MM.1S (cell line): Measurements from ENCODE around the gene USP6NL.
A peak's percentile ranks its signal among the peaks of the same experiment; 100 is the strongest.
"Not testable (repeated sequence)": the region's sequence is repeated elsewhere in the genome, so short reads cannot be mapped to it uniquely, and the experiment has no call there.

ENCODE experiments used
- DNase-seq: peaks from one replicate; pipeline ENCODE4 v3.0.0-alpha.2; 2015
- H2AFZ ChIP-seq: fragments of 300-600 bp; sonication (generic); 2 replicates; pipeline ENCODE4 v1.6.0; 2016; ENCODE audit warnings: antibody characterized with exemption, low read length
- H3F3A ChIP-seq: fragments of 300-600 bp; sonication (generic); 2 replicates; pipeline ENCODE4 v1.6.1; 2016; ENCODE audit warnings: mild to moderate bottlenecking, antibody characterized with exemption, low read length, moderate library complexity, mixed read lengths; ENCODE audit not compliant: insufficient read depth
- H3K27ac ChIP-seq: fragments of 300-600 bp; sonication (generic); 2 replicates; pipeline ENCODE4 v1.5.1; 2016; ENCODE audit warnings: mild to moderate bottlenecking, low read length
- H3K27me3 ChIP-seq: fragments of 300-600 bp; sonication (generic); replicated peaks from 2 replicates; pipeline ENCODE4 v1.6.0; 2016; ENCODE audit warnings: low read length; ENCODE audit not compliant: insufficient read depth
- H3K36me3 ChIP-seq: fragments of 300-600 bp; sonication (generic); replicated peaks from 2 replicates; pipeline ENCODE4 v1.6.1; 2016; ENCODE audit warnings: mild to moderate bottlenecking, low read length, mixed read lengths; ENCODE audit not compliant: insufficient read depth
- H3K4me1 ChIP-seq: fragments of 300-600 bp; sonication (generic); 2 replicates; pipeline ENCODE4 v1.6.1; 2016; ENCODE audit warnings: low read length, mixed read lengths
- H3K4me2 ChIP-seq: fragments of 300-600 bp; sonication (generic); 2 replicates; pipeline ENCODE4 v1.6.0; 2016; ENCODE audit warnings: low read depth, low read length
- H3K4me3 ChIP-seq: fragments of 300-600 bp; sonication (generic); 2 replicates; pipeline ENCODE4 v1.5.1; 2016; ENCODE audit warnings: low read length, mixed read lengths
- H3K79me2 ChIP-seq: fragments of 300-600 bp; sonication (generic); 2 replicates; pipeline ENCODE4 v1.6.1; 2016; ENCODE audit warnings: mixed run types, low read length, mixed read lengths
- H3K9ac ChIP-seq: fragments of 300-600 bp; sonication (generic); 2 replicates; pipeline ENCODE4 v1.6.1; 2016; ENCODE audit warnings: low read length, mixed read lengths
- H3K9me2 ChIP-seq: fragments of 300-600 bp; sonication (generic); replicated peaks from 2 replicates; pipeline ENCODE4 v1.6.1; 2016; ENCODE audit warnings: mild to moderate bottlenecking, low read length, mixed read lengths; ENCODE audit not compliant: insufficient read depth
- H3K9me3 ChIP-seq: fragments of 300-600 bp; sonication (generic); replicated peaks from 2 replicates; pipeline ENCODE4 v1.6.1; 2016; ENCODE audit warnings: mild to moderate bottlenecking, low read length, mixed read lengths; ENCODE audit not compliant: insufficient read depth
- H4K20me1 ChIP-seq: fragments of 300-600 bp; sonication (generic); 2 replicates; pipeline ENCODE4 v1.6.1; 2016; ENCODE audit warnings: mild to moderate bottlenecking, low read length, moderate library complexity, mixed read lengths; ENCODE audit not compliant: insufficient read depth
- EZH2 ChIP-seq: fragments of 300-600 bp; sonication (generic); optimal IDR thresholded peaks from 2 replicates; pipeline ENCODE3; 2017; ENCODE audit warnings: low read depth, mild to moderate bottlenecking, antibody characterized with exemption, low read length, mixed read lengths
- EZH2phosphoT487 ChIP-seq: fragments of 300-600 bp; sonication (generic); IDR thresholded peaks from 2 replicates; pipeline ENCODE4 v1.6.1; 2018; ENCODE audit warnings: antibody characterized with exemption, low read length
- TF ChIP-seq, protein P1 (sequence below): fragments of 300-600 bp; sonication (generic); IDR thresholded peaks from 2 replicates; pipeline ENCODE4 v1.5.1; 2016; ENCODE audit warnings: antibody characterized with exemption, low read length, mixed read lengths

The USP6NL gene

DNA sequence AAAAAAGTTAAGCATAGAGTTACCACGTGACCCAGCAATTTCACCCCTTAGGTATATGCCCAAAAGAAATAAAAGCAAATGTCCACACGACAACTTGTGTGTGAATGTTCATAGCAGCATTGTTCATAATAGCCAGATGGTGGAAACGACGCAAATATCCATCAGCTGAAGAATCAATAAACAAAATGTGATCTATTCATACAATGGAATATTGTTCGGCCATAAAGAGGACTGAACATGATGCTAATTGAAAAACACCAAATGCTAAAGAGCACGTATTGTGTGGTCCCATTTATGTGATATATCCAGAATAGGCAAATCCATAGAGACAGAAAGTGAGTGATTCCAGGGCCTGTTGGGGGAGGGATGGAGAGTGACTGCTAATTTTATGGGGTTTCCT, 18.3 kb upstream of the USP6NL start:
- TF ChIP-seq EZH2phosphoT487 (no peak), EZH2 (no peak)
- TF ChIP-seq, protein P1, sequence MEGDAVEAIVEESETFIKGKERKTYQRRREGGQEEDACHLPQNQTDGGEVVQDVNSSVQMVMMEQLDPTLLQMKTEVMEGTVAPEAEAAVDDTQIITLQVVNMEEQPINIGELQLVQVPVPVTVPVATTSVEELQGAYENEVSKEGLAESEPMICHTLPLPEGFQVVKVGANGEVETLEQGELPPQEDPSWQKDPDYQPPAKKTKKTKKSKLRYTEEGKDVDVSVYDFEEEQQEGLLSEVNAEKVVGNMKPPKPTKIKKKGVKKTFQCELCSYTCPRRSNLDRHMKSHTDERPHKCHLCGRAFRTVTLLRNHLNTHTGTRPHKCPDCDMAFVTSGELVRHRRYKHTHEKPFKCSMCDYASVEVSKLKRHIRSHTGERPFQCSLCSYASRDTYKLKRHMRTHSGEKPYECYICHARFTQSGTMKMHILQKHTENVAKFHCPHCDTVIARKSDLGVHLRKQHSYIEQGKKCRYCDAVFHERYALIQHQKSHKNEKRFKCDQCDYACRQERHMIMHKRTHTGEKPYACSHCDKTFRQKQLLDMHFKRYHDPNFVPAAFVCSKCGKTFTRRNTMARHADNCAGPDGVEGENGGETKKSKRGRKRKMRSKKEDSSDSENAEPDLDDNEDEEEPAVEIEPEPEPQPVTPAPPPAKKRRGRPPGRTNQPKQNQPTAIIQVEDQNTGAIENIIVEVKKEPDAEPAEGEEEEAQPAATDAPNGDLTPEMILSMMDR: no peak
- no peaks in the 10 kb centered on the region for H3K9me2 ChIP-seq
- peaks cover 11% of the 10 kb centered on the region for H3F3A ChIP-seq
- H4K20me1 ChIP-seq: no peaks in the 10 kb centered on the region
- H3K36me3 ChIP-seq: no peaks in the 10 kb centered on the region
- H3K4me3 ChIP-seq: no peak overlapping the region
- H3K4me2 ChIP-seq: no peak overlapping the region
- H2AFZ ChIP-seq: no peak overlapping the region
- no peaks in the 10 kb centered on the region for H3K79me2 ChIP-seq
- H3K27ac ChIP-seq: no peak overlapping the region
- no peak overlapping the region for H3K9ac ChIP-seq
- peaks cover 26% of the 10 kb centered on the region for H3K4me1 ChIP-seq
- DNase-seq: no peak
- peaks cover 14% of the 10 kb centered on the region; the same call in 1 of the 2 replicates for H3K27me3 ChIP-seq
- no peaks in the 10 kb centered on the region for H3K9me3 ChIP-seq

DNA sequence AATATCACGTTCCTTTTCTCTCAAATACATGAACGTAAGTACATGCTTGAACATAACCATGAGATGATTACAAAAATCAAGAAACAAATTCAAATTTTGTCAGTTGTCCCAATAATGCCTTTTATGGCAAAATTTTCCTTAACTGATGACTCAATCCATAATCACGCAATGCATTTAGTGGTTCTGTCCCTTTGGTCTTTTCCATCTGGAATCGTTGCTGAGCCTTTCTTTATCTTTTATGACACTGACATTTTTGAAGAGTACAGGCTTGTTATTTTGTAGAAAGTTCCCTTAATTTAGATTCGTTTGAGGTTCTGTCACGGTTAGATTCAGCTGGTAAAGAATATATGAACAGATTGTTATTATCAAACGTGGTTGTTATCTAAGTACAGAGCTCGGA, 16.5 kb upstream of the USP6NL start:
- Histone ChIP-seq H3F3A (peaks cover 11% of the 10 kb centered on the region), H3K4me1 (peaks cover 20% of the 10 kb centered on the region)
- DNase-seq, H3K9ac ChIP-seq, H3K27me3 ChIP-seq, H3K9me2 ChIP-seq, H3K4me2 ChIP-seq, H3K9me3 ChIP-seq, H4K20me1 ChIP-seq, H2AFZ ChIP-seq, H3K36me3 ChIP-seq, H3K79me2 ChIP-seq, H3K4me3 ChIP-seq, H3K27ac ChIP-seq: not testable (repeated sequence)

DNA sequence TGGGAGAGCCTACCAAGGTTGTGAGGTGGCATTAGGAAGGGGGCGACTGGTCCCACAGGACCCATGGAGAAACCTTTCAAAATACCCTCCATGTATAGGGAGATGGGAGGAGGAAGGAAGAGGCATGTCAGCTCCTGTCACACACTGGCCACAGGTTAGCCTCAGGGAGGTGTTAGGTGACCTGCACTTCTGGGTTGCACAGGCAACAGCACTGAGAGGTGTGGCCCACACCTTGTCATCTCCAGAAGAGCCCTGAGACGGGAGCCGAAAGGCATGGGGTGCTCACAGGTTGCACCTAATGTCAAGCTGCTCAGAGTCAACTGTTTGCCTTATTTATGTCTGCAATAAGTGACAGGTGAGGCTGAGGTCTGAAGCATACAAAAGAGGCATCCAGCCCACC, 14.6 kb upstream of the USP6NL start:
- no peak for DNase-seq
- Histone ChIP-seq H3K79me2 (no peaks in the 10 kb centered on the region), H3K4me3 (no peak overlapping the region), H3K9me2 (no peaks in the 10 kb centered on the region), H3F3A (no peaks in the 10 kb centered on the region), H3K36me3 (no peaks in the 10 kb centered on the region), H3K4me2 (no peak overlapping the region), H3K9me3 (no peaks in the 10 kb centered on the region), H3K4me1 (peaks cover 7% of the 10 kb centered on the region), H4K20me1 (no peaks in the 10 kb centered on the region), H3K27ac (no peak overlapping the region), H3K9ac (no peak overlapping the region), H2AFZ (no peak overlapping the region), H3K27me3 (no peaks in the 10 kb centered on the region)
- TF ChIP-seq, protein P1: no peak
- TF ChIP-seq EZH2: no peak

DNA sequence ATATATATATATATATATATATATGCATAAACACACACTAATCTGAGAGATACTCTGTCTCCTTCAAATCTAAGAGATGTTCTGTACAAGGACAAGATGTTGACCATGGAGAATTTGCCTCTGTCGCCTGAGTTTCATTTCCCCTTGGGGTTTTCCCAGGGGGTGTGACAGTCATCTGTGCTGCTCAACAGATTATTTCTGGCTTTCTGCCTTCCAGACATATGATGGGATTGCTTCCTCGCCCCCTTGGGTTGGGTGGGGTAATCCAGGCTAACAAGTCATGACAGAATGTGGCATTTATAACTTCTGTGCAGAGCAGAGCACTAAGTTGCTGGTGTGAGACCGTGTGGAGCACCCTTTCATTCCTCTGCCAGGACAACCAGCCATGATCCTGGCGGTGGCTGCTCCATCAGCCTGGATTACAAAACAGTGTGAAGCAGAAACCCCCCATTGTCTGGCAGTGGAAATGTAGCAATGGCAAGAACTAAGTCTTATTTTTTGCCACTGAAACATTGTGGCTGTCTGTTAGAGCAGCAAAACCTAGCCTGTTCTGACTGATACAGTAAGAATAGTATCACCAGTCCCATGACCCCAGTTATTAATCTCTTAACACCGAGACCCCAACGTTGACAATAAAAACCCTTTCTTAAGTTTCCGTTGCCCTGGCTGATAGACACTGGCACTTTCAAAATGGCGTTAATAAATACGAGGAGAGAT, 13.7 kb upstream of the USP6NL start:
- TF ChIP-seq EZH2phosphoT487 (no peak), EZH2 (no peak)
- TF ChIP-seq, protein P1: no peak
- Histone ChIP-seq H3K4me1 (peaks cover 7% of the 10 kb centered on the region), H3F3A (no peaks in the 10 kb centered on the region), H3K4me2 (peak overlapping the region; percentile 55), H3K79me2 (no peaks in the 10 kb centered on the region), H3K36me3 (no peaks in the 10 kb centered on the region), H3K27me3 (no peaks in the 10 kb centered on the region), H3K9me3 (no peaks in the 10 kb centered on the region), H3K9me2 (no peaks in the 10 kb centered on the region), H2AFZ (no peak overlapping the region), H3K27ac (no peak overlapping the region), H3K9ac (no peak overlapping the region), H3K4me3 (no peak overlapping the region), H4K20me1 (no peaks in the 10 kb centered on the region)
- DNase-seq: peak; percentile 35
